HepG2 (cell line): Measurements from ENCODE around the gene PRSS8. TPM values are rescaled to one million over a fixed set of nuclear protein-coding genes. Genes with fewer than 3 reads are reported as not detected.

Experiments used
- AGO1 ChIP-seq: fragments of 200-400 bp; formaldehyde crosslinking; IDR thresholded peaks from 2 replicates; pipeline ENCODE4 v1.6.1; 2017; ENCODE audit warnings: mild to moderate bottlenecking, low read depth, low read length, moderate library complexity; ENCODE audit not compliant: poor library complexity, severe bottlenecking
- AGO2 ChIP-seq: fragments of 200-400 bp; formaldehyde crosslinking; optimal IDR thresholded peaks from 2 replicates; pipeline ENCODE3; 2017; ENCODE audit warnings: mild to moderate bottlenecking, low read depth, low read length, moderate library complexity
- CC2D1A ChIP-seq: sonication (generic); formaldehyde crosslinking; IDR thresholded peaks from 2 replicates; pipeline ENCODE4 v1.8.1; 2023; ENCODE audit warnings: mild to moderate bottlenecking, missing genetic modification reagents
- CENPT ChIP-seq: sonication (generic); formaldehyde crosslinking; IDR thresholded peaks from 2 replicates; pipeline ENCODE4 v1.8.0; 2022; ENCODE audit warnings: low read depth, mild to moderate bottlenecking, moderate library complexity, missing genetic modification reagents
- CHCHD3 ChIP-seq: sonication (generic); formaldehyde crosslinking; IDR thresholded peaks from 2 replicates; pipeline ENCODE4 v1.8.0; 2022; ENCODE audit warnings: mild to moderate bottlenecking, missing genetic modification reagents, moderate library complexity
- ELF3 ChIP-seq: IDR thresholded peaks from 2 replicates; pipeline ENCODE4 v1.6.1; 2016; ENCODE audit warnings: missing genetic modification reagents, missing compliant biosample characterization
- KDM1A ChIP-seq: IDR thresholded peaks from 2 replicates; pipeline ENCODE4 v1.6.1; 2016; ENCODE audit warnings: missing compliant biosample characterization
- KLF15 ChIP-seq: sonication (generic); formaldehyde crosslinking; IDR thresholded peaks from 2 replicates; pipeline ENCODE4 v1.8.1; 2023; ENCODE audit warnings: borderline replicate concordance, mild to moderate bottlenecking, inconsistent platforms, missing genetic modification reagents, mixed read lengths
- MAZ ChIP-seq, 2 experiments: sonication (generic) in 1 of 2; formaldehyde crosslinking in 1 of 2; IDR thresholded peaks; 2 replicates each; pipeline versions ENCODE4 v1.5.0 to v1.6.1; 2012 to 2020; ENCODE audit warnings: low read depth in 2 of 2, mild to moderate bottlenecking in 2 of 2, borderline replicate concordance in 1 of 2, improper control_type of control experiment in 1 of 2, low read length in 1 of 2, missing genetic modification reagents in 1 of 2, moderate library complexity in 1 of 2
- MTF2 ChIP-seq: sonication (generic); formaldehyde crosslinking; IDR thresholded peaks from 2 replicates; pipeline ENCODE4 v1.5.0; 2020; ENCODE audit warnings: missing genetic modification reagents, borderline replicate concordance
- POLR2G ChIP-seq: fragments of 200-400 bp; formaldehyde crosslinking; IDR thresholded peaks from 2 replicates; pipeline ENCODE4 v1.6.1; 2018; ENCODE audit warnings: mild to moderate bottlenecking, low read depth, low read length, moderate library complexity
- PRPF4 ChIP-seq: fragments of 200-400 bp; formaldehyde crosslinking; IDR thresholded peaks from 2 replicates; pipeline ENCODE4 v1.6.1; 2016; ENCODE audit warnings: low read length, low read depth; ENCODE audit not compliant: poor library complexity, severe bottlenecking
- ZEB1 ChIP-seq: IDR thresholded peaks from 2 replicates; pipeline ENCODE4 v1.6.1; 2012; ENCODE audit warnings: mild to moderate bottlenecking, low read depth, inconsistent platforms; ENCODE audit not compliant: insufficient replicate concordance
- ZNF274 ChIP-seq: sonication (generic); formaldehyde crosslinking; IDR thresholded peaks from 2 replicates; pipeline ENCODE4 v1.5.1; 2020; ENCODE audit warnings: mild to moderate bottlenecking, missing genetic modification reagents
- ZNF382 ChIP-seq: sonication (generic); formaldehyde crosslinking; IDR thresholded peaks from 2 replicates; pipeline ENCODE4 v1.5.0; 2020; ENCODE audit warnings: missing genetic modification reagents, mild to moderate bottlenecking, borderline replicate concordance
- polyA plus RNA-seq, 8 experiments: library from polyadenylated mRNA; depleted of rRNA in 3 of 8; stranded (reverse) in 7 of 8; unstranded in 1 of 8; fragments of >200 nt; fragmentation: Illumina TruSeq in 4 of 8; extraction: Trizol in 4 of 8; gene quantifications; 2 replicates each; pipeline versions ENCODE4 v1.2.1 to v1.2.3, GENCODE V29; 2011 to 2016; ENCODE audit warnings: low read depth in 4 of 8, missing spikeins in 1 of 8, mixed read lengths in 1 of 8; ENCODE audit not compliant: insufficient read depth in 1 of 8
- total RNA-seq, 5 experiments: library from RNA; depleted of rRNA; stranded (reverse); fragments of >200 nt; fragmentation: Illumina TruSeq; extraction: Trizol; gene quantifications; 2 replicates each; pipeline ENCODE4 v1.2.3, GENCODE V29; 2016; ENCODE audit warnings: low read depth in 1 of 5
- TF ChIP-seq, protein P1 (sequence below): sonication (generic); formaldehyde crosslinking; conservative IDR thresholded peaks from 2 replicates; pipeline ENCODE4 v1.8.1; 2023; ENCODE audit warnings: missing genetic modification reagents
- TF ChIP-seq, protein P2 (sequence below): IDR thresholded peaks from 2 replicates; pipeline ENCODE4 v1.4.0; 2020; ENCODE audit warnings: mild to moderate bottlenecking, missing genetic modification reagents
- TF ChIP-seq, protein P3 (sequence below): sonication (generic); formaldehyde crosslinking; IDR thresholded peaks from 2 replicates; pipeline ENCODE4 v1.4.0; 2020; ENCODE audit warnings: missing genetic modification reagents
- TF ChIP-seq, protein P4 (sequence below): sonication (generic); formaldehyde crosslinking; IDR thresholded peaks from 2 replicates; pipeline ENCODE4 v1.5.1; 2020; ENCODE audit warnings: mild to moderate bottlenecking, missing genetic modification reagents

Gene PRSS8
- total and polyA plus RNA-seq, 2 of the 13 experiments (the other 11 are each of a cell fraction or from before 2014, with no cell fraction given): 2.6 to 7.2 TPM

DNA sequence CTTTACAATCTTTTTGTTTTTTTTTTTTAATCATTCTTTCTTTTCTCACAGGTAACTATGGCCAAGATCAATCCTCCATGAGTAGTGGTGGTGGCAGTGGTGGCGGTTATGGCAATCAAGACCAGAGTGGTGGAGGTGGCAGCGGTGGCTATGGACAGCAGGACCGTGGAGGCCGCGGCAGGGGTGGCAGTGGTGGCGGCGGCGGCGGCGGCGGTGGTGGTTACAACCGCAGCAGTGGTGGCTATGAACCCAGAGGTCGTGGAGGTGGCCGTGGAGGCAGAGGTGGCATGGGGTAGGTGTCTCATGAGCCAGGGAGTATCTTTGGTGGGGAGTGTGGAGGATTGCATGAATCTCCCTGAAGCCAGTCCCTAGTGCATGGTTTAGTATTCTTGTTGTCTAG lies 49.4 kb upstream of the PRSS8 start (continued):
- TF ChIP-seq, protein P1, sequence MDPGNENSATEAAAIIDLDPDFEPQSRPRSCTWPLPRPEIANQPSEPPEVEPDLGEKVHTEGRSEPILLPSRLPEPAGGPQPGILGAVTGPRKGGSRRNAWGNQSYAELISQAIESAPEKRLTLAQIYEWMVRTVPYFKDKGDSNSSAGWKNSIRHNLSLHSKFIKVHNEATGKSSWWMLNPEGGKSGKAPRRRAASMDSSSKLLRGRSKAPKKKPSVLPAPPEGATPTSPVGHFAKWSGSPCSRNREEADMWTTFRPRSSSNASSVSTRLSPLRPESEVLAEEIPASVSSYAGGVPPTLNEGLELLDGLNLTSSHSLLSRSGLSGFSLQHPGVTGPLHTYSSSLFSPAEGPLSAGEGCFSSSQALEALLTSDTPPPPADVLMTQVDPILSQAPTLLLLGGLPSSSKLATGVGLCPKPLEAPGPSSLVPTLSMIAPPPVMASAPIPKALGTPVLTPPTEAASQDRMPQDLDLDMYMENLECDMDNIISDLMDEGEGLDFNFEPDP: 0 out of 2 replicates have a peak, but pooled peaks have one; percentile 30
- TF ChIP-seq KLF15 (CRISPR knock-in tag) (no peak), ZNF382 (CRISPR knock-in tag) (no peak), CHCHD3 (CRISPR knock-in tag) (0 out of 2 replicates have a peak, but pooled peaks have one; percentile 29), AGO1 (peak; percentile 37), MAZ (IDR thresholded peaks at IDR 0.05; ENCODE audit: borderline replicate concordance, low read depth, low read length) (no peak), MAZ (CRISPR knock-in tag; IDR thresholded peaks at IDR 0.05; ENCODE audit: low read depth) (no peak), CENPT (CRISPR knock-in tag) (no peak), MTF2 (CRISPR knock-in tag) (0 out of 2 replicates have a peak, but pooled peaks have one; percentile 40), ZNF274 (no peak), PRPF4 (no peak), ELF3 (CRISPR knock-in tag) (no peak), KDM1A (CRISPR knock-in tag) (no peak), AGO2 (peak; percentile 99), CC2D1A (CRISPR knock-in tag) (no peak), ZEB1 (no peak), POLR2G (peak; percentile 42; the same call in 1 of the 2 replicates)
- TF ChIP-seq, protein P2, sequence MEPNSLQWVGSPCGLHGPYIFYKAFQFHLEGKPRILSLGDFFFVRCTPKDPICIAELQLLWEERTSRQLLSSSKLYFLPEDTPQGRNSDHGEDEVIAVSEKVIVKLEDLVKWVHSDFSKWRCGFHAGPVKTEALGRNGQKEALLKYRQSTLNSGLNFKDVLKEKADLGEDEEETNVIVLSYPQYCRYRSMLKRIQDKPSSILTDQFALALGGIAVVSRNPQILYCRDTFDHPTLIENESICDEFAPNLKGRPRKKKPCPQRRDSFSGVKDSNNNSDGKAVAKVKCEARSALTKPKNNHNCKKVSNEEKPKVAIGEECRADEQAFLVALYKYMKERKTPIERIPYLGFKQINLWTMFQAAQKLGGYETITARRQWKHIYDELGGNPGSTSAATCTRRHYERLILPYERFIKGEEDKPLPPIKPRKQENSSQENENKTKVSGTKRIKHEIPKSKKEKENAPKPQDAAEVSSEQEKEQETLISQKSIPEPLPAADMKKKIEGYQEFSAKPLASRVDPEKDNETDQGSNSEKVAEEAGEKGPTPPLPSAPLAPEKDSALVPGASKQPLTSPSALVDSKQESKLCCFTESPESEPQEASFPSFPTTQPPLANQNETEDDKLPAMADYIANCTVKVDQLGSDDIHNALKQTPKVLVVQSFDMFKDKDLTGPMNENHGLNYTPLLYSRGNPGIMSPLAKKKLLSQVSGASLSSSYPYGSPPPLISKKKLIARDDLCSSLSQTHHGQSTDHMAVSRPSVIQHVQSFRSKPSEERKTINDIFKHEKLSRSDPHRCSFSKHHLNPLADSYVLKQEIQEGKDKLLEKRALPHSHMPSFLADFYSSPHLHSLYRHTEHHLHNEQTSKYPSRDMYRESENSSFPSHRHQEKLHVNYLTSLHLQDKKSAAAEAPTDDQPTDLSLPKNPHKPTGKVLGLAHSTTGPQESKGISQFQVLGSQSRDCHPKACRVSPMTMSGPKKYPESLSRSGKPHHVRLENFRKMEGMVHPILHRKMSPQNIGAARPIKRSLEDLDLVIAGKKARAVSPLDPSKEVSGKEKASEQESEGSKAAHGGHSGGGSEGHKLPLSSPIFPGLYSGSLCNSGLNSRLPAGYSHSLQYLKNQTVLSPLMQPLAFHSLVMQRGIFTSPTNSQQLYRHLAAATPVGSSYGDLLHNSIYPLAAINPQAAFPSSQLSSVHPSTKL (CRISPR knock-in tag): no peak
- TF ChIP-seq, protein P3, sequence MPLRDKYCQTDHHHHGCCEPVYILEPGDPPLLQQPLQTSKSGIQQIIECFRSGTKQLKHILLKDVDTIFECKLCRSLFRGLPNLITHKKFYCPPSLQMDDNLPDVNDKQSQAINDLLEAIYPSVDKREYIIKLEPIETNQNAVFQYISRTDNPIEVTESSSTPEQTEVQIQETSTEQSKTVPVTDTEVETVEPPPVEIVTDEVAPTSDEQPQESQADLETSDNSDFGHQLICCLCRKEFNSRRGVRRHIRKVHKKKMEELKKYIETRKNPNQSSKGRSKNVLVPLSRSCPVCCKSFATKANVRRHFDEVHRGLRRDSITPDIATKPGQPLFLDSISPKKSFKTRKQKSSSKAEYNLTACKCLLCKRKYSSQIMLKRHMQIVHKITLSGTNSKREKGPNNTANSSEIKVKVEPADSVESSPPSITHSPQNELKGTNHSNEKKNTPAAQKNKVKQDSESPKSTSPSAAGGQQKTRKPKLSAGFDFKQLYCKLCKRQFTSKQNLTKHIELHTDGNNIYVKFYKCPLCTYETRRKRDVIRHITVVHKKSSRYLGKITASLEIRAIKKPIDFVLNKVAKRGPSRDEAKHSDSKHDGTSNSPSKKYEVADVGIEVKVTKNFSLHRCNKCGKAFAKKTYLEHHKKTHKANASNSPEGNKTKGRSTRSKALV (CRISPR knock-in tag): no peak
- TF ChIP-seq, protein P4, sequence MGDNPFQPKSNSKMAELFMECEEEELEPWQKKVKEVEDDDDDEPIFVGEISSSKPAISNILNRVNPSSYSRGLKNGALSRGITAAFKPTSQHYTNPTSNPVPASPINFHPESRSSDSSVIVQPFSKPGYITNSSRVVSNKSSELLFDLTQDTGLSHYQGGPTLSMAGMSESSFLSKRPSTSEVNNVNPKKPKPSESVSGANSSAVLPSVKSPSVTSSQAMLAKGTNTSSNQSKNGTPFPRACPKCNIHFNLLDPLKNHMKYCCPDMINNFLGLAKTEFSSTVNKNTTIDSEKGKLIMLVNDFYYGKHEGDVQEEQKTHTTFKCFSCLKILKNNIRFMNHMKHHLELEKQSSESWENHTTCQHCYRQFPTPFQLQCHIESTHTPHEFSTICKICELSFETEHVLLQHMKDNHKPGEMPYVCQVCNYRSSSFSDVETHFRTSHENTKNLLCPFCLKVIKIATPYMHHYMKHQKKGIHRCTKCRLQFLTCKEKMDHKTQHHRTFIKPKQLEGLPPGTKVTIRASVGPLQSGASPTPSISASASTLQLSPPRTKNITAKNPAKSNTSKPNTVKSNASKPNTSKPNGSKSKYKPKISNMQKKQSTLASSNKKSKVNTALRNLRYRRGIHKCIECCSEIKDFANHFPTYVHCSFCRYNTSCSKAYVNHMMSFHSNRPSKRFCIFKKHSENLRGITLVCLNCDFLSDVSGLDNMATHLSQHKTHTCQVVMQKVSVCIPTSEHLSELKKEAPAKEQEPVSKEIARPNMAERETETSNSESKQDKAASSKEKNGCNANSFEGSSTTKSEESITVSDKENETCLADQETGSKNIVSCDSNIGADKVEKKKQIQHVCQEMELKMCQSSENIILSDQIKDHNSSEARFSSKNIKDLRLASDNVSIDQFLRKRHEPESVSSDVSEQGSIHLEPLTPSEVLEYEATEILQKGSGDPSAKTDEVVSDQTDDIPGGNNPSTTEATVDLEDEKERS: 0 out of 2 replicates have a peak, but pooled peaks have one; percentile 47
